ENCODE results near the gene WNT2B. TPM values are rescaled to one million over a fixed set of nuclear protein-coding genes. Genes with fewer than 3 reads are reported as not detected.
A peak's percentile ranks its signal among the peaks of the same experiment; 100 is the strongest.

Gene WNT2B
- total RNA-seq, 1 donor from 2014 or later = 6.0 TPM

DNA sequence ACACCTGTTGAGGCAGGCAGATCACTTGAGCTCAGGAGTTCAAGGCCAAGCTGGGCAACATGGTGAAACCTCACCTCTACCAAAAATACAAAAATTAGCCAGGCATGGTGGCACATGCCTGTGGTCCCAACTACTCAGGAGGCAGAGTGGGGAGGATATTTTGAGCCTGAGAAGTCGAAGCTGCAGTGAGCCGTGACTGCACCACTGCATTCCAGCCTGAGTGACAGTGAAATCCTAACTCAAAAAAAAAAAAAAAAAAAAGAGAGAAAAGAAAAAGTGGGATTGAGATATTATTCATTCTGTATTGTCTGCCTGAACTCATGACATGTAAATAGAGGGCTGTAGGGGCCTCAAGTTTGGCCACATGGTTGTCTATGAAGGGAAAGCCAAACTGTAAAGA, 37.3 kb downstream of the WNT2B start:
- Mint-ChIP-seq H3K4me1 (ENCODE audit: low read depth) (peaks cover 31% of the 10 kb centered on the region), H3K36me3 (ENCODE audit: low read depth) (peaks cover 4% of the 10 kb centered on the region), H3K27ac (ENCODE audit: unreplicated experiment) (peak overlapping the region; percentile 54), H3K27me3 (ENCODE audit: low read depth) (no peaks in the 10 kb centered on the region), H3K9me3 (ENCODE audit: low read depth) (no peaks in the 10 kb centered on the region), H3K4me3 (ENCODE audit: unreplicated experiment) (no peak overlapping the region)
- DNase-seq (ENCODE audit: low spot score) = no peak
- TF ChIP-seq, protein P1, sequence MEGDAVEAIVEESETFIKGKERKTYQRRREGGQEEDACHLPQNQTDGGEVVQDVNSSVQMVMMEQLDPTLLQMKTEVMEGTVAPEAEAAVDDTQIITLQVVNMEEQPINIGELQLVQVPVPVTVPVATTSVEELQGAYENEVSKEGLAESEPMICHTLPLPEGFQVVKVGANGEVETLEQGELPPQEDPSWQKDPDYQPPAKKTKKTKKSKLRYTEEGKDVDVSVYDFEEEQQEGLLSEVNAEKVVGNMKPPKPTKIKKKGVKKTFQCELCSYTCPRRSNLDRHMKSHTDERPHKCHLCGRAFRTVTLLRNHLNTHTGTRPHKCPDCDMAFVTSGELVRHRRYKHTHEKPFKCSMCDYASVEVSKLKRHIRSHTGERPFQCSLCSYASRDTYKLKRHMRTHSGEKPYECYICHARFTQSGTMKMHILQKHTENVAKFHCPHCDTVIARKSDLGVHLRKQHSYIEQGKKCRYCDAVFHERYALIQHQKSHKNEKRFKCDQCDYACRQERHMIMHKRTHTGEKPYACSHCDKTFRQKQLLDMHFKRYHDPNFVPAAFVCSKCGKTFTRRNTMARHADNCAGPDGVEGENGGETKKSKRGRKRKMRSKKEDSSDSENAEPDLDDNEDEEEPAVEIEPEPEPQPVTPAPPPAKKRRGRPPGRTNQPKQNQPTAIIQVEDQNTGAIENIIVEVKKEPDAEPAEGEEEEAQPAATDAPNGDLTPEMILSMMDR (IDR thresholded peaks at IDR 0.05) = no peak

DNA sequence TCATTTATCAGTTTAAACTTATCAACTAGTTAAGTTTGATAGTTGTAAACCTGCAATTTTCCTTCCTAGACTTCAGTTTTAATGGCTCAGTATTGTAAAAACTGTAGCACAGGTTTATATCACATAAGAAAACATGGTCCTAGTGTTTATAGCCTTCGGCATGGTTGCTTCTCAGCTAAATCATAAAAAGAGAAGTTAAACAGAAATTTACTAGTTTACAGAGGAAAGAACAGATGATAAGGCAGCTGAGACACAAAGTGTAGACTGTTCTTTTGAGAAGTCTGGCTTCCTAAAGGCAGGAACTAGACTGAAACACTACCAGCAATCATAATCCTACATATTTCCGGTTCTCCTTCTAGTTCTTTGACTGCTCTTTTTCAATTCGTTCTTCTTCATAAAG, 39.8 kb downstream of the WNT2B start:
- Mint-ChIP-seq H3K4me3 (ENCODE audit: unreplicated experiment) (no peak overlapping the region), H3K9me3 (ENCODE audit: low read depth) (no peaks in the 10 kb centered on the region), H3K27me3 (ENCODE audit: low read depth) (no peaks in the 10 kb centered on the region), H3K36me3 (ENCODE audit: low read depth) (peaks cover 4% of the 10 kb centered on the region), H3K4me1 (ENCODE audit: low read depth) (peaks cover 26% of the 10 kb centered on the region), H3K27ac (ENCODE audit: unreplicated experiment) (no peak overlapping the region)
- no peak for DNase-seq (ENCODE audit: low spot score)
- TF ChIP-seq, protein P1 (IDR thresholded peaks at IDR 0.05) = no peak

DNA sequence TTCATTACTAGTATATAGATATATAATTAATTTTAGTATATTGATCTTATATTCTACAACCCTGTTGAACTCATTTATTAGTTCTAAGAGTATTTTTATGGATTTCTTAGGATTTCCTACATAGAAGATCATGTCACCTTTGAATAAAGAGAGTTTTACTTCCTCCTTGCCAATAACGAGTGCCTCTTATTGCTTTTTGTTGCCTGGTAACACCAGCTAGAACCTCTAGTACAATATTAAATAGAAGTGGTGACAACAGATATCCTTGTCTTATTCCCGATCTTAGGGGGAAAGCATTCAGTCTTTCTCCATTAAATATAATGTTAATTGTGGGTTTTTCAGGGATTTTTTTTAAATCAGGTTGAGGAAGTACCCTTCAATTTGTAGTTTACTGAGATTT, 40.8 kb downstream of the WNT2B start:
- Mint-ChIP-seq H3K27ac (ENCODE audit: unreplicated experiment) (no peak overlapping the region), H3K4me3 (ENCODE audit: unreplicated experiment) (no peak overlapping the region), H3K4me1 (ENCODE audit: low read depth) (peaks cover 19% of the 10 kb centered on the region), H3K36me3 (ENCODE audit: low read depth) (peaks cover 4% of the 10 kb centered on the region), H3K27me3 (ENCODE audit: low read depth) (no peaks in the 10 kb centered on the region), H3K9me3 (ENCODE audit: low read depth) (no peaks in the 10 kb centered on the region)
- TF ChIP-seq, protein P1 (IDR thresholded peaks at IDR 0.05) = no peak
- DNase-seq (ENCODE audit: low spot score) = no peak

DNA sequence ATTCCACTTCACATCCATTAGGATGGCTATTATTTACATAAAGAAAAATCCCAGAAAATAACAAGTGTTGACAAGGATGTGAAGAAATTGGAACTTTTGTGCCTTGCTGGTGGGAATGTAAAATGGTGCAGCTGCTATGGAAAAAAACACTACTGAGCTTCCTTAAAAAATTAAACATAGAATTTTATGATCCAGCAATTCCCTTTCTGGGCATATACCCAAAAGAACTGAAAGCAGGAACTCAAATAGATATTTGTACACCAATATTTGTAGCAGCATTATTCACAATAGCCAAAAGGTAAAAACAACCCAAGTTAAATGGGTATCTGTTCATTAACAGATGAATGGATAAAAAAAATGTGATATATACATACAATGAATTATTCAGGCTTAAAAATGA, 45.6 kb downstream of the WNT2B start:
- H3K4me3 Mint-ChIP-seq (ENCODE audit: unreplicated experiment) = no peak overlapping the region
- TF ChIP-seq, protein P1 (IDR thresholded peaks at IDR 0.05) = no peak
- peaks cover 4% of the 10 kb centered on the region for H3K36me3 Mint-ChIP-seq (ENCODE audit: low read depth)
- H3K4me1 Mint-ChIP-seq (ENCODE audit: low read depth) = peaks cover 7% of the 10 kb centered on the region
- no peaks in the 10 kb centered on the region for H3K9me3 Mint-ChIP-seq (ENCODE audit: low read depth)
- H3K27me3 Mint-ChIP-seq (ENCODE audit: low read depth) = no peaks in the 10 kb centered on the region
- DNase-seq (ENCODE audit: low spot score) = no peak
- H3K27ac Mint-ChIP-seq (ENCODE audit: unreplicated experiment) = no peak overlapping the region

DNA sequence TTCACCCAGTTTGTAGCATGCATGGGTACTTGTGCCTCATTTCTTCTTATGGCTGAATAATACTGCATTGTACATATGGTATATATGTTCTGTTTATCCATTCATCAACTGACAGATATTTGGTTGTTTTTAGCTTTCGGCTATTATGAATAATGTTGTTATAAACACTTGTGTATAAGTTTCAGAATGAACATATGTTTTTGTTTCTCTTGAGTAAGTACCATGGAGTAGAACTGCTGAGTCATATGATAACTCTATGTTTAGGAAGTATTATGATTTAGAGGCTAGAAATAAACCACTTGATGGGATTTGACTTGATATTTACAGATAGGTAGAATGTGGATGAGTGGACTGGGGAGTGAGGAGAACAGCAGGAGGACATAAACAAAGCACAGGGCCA, 48.6 kb downstream of the WNT2B start:
- Mint-ChIP-seq H3K4me3 (ENCODE audit: unreplicated experiment) (no peak overlapping the region), H3K27me3 (ENCODE audit: low read depth) (no peaks in the 10 kb centered on the region), H3K36me3 (ENCODE audit: low read depth) (peaks cover 1% of the 10 kb centered on the region), H3K9me3 (ENCODE audit: low read depth) (no peaks in the 10 kb centered on the region), H3K4me1 (ENCODE audit: low read depth) (peaks cover 7% of the 10 kb centered on the region), H3K27ac (ENCODE audit: unreplicated experiment) (no peak overlapping the region)
- TF ChIP-seq, protein P1 (IDR thresholded peaks at IDR 0.05) = no peak
- DNase-seq (ENCODE audit: low spot score) = no peak

Data from chondrocyte (in vitro differentiated cells).